Measurements from ENCODE around the gene HNRNPAB.
A peak's percentile ranks its signal among the peaks of the same experiment; 100 is the strongest.
"Not testable (repeated sequence)": the region's sequence is repeated elsewhere in the genome, so short reads cannot be mapped to it uniquely, and the experiment has no call there.

HNRNPAB gene

DNA sequence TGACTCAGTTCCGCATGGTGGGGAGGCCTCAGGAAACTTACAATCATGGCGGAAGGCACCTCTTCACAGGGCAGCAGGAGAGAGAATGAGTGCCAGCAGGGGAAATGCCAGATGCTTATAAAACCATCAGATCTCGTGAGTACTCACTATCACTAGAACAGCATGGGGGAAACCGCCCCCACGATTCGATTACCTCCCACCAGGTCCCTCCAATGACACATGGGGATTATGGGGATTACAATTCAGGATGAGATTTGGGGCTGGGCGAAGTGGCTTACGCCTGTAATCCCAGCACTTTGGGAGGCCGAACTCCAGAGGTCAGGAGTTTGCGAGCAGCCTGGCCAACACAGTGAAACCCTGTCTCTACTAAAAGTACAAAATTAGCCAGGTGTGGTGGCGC, 6.2 kb upstream of the HNRNPAB start:
- not testable (repeated sequence) for DNase-seq

DNA sequence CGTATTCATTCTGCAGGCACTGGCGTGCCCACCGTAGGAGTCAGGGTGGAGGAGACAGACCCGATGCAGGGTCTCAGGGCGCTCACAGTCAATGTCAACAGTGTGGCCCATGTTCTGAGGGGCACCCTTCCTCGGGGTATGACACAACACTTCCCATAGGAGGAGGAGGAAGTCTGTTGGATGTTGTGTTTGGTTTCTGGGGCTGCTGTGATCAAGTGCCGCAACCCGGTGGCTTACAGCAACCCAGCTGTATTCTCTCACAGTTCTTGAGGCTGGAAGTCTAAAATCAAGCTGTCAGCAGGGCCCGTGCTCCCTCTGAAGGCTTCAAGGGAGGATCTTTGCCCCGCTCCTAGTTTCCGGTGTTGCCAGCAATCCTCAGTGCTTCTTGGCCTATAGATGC, 5.6 kb upstream of the HNRNPAB start:
- DNase-seq: no peak

DNA sequence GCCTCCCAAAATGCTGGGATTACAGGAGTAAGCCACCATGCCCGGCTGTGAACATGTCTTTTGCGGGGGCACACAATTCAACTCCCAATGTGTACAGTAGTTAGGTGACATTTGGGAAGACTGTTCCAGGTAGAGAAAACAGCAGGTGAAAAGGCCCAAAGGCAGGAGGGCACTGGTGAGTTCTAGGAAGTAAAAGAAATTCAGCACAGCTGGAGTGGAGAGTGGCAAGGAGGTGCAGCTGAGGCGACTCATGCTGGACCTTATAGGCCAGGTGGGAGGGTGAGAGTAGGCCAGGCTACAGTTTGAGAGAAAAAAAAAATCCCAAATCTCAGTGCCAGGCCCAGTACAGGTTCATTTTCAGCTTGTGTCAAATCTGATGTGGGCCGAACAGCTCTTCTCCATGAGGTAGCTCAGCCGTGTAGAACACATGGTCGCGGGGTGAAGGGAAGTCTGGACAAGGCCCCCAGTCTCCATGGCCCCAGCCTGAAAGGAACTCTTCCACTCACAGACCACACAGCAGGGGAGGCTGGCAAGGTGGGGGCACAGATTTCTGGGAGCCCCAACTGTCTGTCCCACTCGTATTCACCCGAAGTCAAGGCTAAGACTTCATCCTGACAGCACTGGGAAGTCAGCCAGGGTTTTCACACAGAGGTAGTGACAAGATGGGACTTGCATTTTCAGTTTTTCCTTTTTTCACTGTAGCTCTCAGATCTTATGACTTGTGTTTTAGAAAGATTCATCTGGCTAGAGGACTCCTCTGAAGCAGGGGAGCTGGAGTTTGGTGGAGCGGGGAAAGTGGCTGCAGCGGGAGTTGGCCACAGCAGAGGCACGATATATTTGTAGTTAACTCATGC, 4.5 kb upstream of the HNRNPAB start:
- DNase-seq: no peak

DNA sequence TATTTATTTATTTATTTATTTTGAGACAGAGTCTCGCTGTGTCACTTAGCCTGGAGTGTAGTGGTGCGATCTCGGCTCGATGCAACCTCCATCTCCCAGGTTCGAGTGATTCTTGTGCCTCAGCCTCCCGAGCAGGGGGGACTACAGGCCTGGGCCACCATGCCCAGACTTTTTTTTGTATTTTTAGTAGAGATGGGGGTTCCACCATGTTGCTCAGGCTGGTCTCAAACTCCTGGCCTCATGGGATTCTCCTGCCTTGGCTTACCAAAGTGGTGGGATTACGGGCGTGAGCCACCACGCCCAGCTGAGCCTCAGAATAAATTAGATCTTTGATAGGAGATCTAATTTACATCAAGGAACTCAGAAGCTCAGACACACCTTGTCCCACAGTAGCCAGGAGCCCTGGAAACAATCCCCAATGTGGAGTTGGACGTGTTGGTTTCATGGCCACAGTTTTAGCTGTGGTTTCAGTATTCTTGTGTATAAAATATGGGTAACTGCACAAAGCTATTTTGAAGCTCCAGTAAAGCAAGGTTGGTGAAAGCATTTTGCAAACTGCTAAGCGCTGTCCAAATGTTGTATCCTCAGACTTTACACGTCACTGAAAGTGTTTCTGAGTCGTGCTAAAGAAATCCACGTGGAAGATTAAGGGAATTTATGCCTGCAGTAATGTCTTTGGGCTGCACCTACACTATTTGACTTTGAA, 3.0 kb upstream of the HNRNPAB start:
- DNase-seq: no peak

DNA sequence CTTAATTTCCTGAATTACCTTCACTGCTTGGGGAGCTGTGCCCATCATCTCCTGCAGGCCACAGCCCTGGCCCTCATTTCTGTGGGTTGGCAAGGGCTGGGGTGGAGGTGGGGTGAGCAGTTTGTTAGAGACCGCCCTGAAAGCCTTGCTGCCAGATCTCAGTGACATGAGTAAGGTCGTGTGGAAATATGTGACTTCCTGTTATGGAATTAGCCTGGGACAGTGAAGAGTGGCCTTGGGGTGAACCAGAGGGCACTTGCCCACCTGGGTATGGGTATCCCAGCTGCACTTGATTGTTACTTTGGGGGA, 2.5 kb upstream of the HNRNPAB start:
- DNase-seq: no peak

DNA sequence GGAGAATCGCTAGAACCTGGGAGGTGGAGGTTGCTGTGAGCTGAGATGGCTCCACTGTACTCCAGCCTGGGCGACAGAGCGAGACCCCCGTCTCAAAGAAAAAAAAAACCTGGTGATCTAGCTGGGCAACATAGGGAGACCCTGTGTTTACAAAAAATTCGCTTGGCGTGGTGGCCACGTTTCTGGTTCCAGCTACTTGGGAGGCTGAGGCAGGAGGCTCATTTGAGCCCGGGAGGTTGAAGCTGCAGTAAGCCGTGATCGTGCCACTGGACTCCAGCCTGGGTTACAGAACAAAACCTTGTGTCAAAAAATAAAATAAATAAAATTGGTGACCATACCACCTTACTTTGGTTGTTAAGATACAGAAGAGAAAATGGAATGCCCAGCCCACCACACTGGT, 1.8 kb upstream of the HNRNPAB start:
- DNase-seq: no peak

DNA sequence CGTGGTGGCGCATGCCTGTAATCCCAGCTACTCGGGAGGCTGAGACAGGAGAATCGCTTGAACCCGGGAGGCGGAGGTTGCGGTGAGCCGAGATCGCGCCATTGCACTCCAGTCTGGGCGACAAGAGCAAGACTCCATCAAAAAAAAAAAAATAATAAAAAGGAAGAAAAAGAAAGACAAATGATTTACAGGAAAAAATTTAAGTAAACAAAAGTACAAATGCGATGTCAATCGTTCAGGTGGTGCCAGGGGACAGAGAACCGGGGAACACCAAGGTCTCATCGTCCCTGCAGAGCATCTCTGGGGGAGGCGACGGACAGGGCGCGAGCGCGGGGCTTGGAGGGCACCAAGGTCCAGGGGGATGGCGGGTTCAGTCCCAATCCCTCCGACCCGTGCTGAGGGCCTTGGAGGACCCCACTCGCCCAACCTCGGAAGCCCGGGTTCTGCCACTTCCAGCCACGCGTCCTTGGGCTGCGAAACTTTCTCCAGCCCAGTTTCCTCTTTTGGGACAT, 607 bp upstream of the HNRNPAB start:
- no peak for DNase-seq

DNA sequence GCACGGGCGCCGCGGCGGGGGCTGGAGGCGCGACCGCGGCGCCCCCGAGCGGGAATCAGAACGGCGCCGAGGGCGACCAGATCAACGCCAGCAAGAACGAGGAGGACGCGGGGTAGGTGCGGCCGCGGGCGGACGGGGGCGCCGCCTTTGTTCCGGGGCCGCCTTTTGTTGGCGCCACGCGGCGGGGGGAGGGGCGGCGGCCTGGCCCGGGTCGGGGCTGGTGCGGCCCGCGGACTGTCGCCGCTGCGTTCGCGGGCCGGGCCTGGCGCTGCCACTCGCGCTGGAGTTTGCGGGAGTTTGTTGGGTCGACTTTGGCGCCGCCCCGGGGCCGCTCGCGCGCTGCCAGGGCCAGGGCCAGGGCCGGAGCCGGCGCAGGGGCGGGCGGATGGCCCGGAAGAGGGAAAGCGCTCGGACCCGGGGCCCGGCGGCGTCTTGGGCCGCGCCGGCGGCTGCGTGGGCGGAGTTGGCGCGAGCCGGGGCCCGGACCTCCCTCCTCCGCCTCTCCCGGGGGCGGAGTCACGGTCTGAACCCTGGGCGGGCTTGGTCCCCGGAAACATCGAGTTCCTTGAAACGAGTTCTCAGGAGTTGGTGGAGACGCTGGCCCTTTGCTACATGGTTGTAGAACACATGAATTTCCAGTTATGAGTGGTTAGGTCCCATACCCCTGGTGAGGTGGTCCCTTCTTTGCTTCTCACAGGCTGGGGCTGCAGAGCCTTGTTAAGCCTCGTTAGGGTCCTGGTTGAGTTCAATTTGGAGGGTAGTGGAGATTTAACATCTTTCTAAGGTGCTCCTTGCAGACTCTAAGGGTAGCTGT, 809 bp downstream of the HNRNPAB start:
- peak; percentile 17 for DNase-seq

DNA sequence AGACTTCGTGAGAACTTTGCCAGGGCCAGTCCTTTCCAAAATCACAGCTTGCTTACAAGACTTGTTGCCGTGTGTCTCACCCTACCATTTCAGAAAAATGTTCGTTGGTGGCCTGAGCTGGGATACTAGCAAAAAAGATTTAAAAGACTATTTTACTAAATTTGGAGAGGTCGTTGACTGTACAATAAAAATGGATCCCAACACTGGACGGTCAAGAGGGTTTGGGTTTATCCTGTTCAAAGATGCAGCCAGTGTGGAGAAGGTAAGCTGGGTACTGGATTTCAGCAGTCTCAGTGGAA, 1.4 kb downstream of the HNRNPAB start:
- no peak for DNase-seq

DNA sequence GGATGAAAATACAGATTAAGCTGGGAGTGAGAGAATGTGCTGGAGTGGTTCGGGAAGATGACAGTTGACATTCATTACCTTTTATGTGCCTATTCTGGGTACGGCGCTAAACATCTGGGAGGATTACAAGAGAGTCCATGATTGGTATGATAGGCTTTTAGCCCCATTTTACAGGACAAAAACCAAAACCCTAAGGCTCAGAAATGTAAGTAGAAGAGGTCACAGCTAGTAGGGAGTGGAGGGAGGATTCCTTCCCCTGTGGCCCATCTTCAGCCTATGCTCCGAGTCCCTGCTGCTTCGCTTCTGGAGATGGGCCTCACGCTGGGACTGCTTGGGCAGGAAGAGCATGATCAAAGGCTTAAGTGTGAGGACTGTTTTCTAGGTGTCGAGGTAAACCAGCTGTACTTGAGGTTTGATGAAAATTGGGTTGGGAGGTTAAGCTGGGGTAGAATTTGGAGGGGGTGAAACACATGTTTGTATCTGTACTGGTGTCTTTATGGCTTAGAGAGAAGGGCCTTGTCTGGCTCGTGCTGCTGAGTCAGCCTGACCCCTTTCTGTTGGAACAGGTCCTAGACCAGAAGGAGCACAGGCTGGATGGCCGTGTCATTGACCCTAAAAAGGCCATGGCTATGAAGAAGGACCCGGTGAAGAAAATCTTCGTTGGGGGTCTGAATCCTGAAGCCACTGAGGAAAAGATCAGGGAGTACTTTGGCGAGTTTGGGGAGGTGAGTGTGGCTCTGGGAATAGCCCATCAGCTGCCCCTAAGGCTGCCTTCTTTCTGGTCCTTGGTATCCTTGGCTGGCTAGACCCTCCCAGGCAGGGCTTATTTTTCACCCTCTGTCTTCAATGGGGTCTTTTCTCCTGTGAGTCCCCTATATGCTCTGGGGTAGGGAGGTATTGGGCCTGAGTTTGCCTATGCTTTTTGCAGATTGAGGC, 2.1 kb downstream of the HNRNPAB start:
- no peak for DNase-seq

DNA sequence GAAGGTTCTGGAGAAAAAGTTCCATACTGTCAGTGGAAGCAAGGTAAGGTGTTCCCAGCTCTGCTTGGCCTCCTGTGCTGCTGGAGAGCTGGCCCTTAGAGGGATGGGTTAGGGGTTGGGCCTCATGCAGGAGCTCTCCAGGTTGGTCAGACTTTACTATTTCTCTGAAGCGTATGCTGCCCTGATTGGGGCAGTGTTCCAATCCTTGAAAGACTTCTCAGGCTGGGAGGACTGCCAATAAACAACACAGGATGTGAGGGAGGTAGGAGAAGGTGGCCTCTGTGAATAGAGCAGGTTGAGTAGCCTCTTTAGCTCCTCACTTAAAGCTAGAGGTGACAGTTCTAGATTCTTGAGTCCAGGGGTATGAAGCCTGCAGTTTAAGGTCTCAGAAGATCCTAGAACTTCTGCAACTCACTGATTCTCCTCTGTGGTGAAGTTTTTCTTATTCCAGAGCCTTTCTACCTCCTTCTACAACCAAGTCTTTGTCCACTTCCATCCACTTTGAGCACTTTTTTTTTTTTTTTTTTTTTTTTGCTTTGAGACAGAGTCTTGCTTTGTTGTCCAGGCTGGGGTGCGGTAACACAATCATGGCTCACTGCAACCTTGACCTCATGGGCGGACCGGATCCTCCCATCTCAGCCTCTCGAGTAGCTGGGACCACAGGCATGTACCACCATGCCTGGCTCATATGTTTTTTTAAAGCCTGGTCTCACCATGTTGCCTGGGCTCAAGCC, 3.0 kb downstream of the HNRNPAB start:
- DNase-seq: no peak

DNA sequence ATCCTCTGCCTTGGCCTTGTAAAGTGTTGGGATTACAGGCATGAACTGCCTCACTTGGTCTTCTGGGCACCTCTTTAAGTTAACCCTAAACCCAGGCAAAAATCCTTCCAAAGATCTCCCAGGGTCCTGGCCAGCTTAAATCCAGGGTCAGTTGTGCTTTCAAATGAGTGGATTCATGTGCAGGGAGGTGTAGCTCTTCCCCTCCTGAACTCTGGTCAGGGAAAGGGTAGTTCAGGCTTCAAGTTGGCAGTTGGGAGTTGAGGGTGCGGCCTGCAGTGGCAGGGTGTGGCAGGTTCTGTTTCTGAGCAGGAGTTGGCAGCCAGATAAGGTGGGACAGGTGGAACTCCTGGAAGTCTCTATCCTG, 3.6 kb downstream of the HNRNPAB start:
- no peak for DNase-seq

DNA sequence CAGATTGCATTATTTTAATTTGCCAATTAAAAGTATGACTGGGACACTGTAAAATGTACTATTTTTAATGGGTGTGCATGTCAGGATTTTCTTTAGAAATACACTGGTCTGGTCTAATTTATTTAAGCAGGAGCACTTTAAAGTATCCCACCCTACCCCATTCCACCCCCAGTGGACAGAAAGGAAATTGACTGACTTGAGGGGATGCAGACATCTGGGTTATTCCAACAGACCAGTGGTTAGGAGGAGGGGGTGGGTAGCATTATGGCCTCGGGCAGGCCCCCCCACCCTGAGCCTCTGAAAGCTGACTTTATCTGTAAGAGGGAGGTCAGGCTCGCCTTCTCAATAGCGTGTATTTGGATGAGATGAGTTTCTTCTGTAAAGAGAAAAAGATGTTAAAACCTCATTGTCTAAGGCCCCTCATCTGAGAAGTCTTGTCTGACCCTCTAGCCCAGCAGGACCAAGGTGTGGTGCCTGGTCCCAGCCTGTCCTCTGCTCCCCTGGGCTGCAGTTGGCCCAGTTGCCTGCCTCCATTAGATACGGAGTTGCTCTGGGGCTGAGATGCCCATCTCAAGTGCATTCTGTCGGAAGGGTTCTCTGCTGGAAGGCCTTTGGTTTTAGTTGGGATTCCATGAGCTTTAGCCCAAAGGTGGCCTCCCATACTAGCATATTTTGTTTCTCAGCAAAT, 4.4 kb downstream of the HNRNPAB start:
- DNase-seq: no peak

DNA sequence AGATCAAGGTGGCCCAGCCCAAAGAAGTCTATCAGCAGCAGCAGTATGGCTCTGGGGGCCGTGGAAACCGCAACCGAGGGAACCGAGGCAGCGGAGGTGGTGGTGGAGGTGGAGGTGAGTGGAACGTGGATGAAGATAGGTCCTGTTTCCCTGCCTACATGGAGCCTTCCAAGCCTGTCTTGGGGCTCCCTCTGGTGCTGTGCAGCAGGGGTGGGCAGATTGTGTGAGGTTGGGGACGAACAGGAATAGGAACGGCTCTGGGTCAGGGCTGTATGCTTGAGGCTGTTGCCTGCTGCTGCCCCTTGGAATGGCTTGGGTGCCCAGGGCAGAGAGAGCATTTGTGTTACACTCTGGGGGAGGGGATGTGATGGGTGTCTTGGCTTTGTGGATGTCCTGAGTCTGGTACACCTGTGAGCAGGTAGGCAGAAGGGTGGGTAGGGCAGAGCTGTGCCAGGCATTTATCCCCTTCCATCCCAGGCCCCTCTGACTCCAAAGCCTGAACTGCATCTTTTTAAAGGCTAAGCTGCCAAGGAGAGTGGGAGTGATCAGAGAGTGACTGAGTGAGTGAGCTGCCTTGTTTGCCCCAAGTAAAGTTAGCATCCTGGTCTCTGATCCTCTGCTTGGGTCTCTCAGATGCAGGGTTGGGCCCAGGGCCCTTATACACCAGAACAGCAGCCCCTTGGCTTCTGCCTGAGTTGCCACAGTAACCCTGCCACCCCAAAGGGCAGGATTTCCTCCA, 5.2 kb downstream of the HNRNPAB start:
- DNase-seq: no peak

DNA sequence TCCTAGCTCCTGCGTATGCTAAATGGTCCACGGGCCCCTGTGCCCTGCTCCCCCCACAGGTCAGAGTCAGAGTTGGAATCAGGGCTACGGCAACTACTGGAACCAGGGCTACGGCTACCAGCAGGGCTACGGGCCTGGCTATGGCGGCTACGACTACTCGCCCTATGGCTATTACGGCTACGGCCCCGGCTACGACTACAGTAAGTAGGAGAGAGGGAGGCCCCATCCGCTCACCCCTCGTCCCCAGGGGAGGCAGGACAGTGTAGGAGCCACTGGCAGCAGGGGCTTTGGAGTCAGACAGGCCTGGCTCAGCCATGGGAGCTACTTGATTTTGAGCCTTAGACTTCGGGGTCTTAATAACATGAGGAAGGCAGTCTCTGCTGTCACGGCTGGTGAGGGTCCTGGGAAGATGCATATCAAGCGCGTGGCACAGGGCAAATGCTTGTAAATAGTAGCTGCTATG, 5.8 kb downstream of the HNRNPAB start:
- no peak for DNase-seq

DNA sequence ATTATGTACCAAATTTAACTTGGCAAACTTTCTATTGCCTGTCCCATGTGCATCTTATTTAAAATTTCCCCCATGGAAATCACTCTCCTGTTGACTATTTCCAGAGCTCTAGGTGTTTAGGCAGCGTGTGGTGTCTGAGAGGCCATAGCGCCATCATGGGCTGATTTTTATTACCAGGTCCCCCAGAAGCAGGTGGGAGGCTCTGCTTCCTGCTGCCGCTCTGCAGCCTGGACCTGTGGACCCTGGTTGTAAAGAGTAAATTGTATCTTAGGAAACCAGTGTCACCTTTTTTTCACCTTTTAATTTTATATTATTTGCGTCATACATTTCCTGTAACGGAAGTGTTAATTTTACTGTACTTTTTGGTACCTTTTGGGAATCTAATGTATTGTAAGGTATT, 6.4 kb downstream of the HNRNPAB start:
- DNase-seq: no peak

DNA sequence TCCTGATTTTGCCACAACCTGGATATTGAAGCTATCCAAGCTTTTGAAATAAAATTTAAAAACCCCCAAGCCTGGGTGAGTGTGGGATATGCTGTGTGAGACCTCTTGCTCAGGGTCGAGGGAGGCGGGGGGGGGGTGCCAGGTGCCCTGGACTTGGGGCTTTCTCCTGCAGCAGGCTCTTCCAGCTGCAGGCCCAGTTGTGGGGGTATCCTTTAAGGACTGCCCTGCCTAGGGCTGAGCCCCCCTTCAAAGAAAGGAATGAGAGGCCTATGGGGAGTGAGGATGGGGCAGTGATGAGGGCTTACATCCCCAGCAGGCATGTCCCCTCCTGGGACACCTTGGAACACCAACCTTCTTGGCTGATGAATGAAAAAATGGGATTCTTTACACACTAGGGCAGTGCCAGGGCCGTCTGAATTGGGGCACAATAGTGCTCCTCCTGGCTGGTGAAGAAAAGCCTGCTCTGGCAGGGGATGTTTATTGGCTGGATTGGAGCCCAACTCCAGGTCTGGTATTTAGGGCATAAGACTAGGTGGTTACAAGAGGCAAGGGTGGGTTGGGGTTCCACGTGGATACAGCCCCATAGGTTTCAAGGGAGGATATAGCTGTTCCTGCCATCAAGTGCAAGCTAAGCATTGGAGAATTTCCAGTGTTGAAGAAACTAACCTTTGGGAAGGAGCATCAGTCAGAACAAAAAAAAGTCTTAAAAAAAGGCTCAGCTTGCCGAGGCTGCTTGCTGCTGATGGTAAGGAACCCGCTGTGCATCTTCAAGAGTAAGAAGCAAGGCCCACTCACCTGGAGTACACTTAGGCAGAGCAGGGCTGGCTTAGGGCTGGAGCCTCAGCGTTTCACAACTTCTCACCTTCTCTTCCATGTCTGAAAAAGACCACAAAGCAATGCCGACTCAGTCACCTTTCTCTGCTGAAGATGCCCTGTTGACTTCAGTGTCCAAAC, 7.0 kb downstream of the HNRNPAB start:
- no peak for DNase-seq

DNA sequence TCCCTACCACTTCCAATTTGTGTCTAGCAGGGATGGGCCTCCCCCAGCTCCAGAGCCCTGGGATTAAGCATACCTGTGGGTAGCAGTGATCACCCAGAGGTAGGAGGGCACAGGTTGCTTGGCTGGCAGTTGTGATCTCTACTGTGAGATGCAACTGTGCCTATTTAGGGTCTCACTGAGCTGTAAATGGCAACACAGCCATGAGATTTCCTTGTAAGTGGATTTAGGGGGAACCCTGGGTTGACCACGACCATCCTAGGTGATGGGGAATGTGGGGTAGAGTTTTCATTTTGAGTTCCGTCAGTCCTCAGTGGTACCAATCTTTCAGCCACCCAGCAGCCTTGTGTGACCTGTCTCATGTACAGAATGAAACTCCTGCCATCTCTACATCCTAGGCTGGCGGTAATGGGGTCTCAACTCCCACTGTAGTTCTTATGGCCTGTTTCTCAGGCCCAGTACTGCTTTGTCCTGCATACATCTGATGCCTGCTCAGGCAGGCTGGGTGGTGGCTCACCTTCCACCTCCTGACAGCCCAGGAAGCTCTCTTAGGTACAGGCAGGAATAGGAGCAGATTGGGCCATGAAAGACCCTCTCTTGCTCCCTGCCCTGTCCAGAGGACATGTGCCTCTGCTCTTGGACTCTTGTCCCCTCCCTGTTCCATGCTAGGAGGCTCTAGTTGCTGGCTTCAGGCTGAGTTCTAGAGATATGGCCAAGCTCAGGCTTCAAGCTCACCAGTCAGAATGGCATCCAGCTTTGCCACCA, 8.1 kb downstream of the HNRNPAB start:
- no peak for DNase-seq
